Measurements from ENCODE around the gene FSIP1.

GRCh38 chr15:39747326-39747725 lies 35.3 kb downstream of the FSIP1 start:
- TF ChIP-seq CTCF (conservative IDR thresholded peaks at IDR 0.05 in 1 of 2, IDR thresholded peaks at IDR 0.05 in 1 of 2; ENCODE audit: extremely low read depth in 1 of 2, insufficient read depth in 1 of 2, low read depth in 1 of 2, low read length in 2 of 2) (no peak), EZH2 (IDR thresholded peaks at IDR 0.05; ENCODE audit: borderline replicate concordance, low read length) (no peak)

Measured in mammary epithelial cell (primary cell).